CD4-positive, alpha-beta T cell treated with Interleukin-6 for 4 hours (primary cell): ENCODE results near the gene CEP78.

Experiments used
- DNase-seq: peaks from one replicate; pipeline ENCODE4 v3.0.0-alpha.2; 2020; ENCODE audit warnings: mixed read lengths

The CEP78 gene

GRCh38 chr9:78288214-78288892 is 52.5 kb downstream of the CEP78 start:
- no peak for DNase-seq

GRCh38 chr9:78289474-78289873 is 53.6 kb downstream of the CEP78 start:
- no peak for DNase-seq

GRCh38 chr9:78291240-78291925 is 55.5 kb downstream of the CEP78 start:
- DNase-seq, result no peak

DNA sequence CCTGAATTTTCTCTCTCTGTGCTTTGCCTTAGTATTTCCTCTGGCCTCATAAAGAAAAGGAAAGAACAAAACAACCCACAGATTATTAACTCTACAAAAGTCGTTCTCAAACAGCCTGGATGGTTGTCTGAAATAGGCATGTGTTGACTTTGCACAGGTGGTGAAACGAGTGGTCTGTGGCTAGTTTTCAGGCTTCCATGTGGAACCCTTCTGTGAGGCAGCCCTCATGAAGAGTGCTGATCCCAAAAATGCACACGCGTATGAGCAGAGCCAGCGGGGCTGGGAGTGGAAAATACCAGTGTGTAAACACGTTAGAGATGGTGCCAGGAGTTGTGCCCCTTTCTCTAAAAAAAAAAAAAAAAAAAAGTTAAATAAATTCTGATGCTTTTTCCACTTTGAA is 56.2 kb downstream of the CEP78 start:
- DNase-seq, result no peak

- no peak for DNase-seq
Observed at GRCh38 chr9:78292716-78293497, 57.0 kb downstream of the CEP78 start.

- no peak for DNase-seq
Observed at GRCh38 chr9:78294290-78295176, 58.7 kb downstream of the CEP78 start.

DNA sequence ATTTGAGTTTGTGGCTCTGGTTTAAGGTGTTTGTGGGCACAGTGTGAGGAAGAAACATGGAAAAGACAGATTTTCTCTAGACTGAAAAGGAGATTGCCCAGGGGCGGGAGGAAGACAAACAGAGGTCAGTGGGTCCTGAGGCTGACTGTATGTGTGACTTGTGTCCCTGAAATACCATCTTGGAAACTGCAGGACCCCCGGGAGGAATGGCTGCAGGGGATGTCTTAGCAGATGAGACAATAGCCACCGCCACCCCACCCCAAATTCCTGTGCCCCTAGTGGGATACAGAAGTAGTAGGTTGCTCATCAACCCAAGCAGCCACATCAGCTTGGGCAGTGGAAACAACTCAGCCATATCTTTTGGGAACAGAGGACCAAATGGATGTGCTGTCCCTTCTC is 59.3 kb downstream of the CEP78 start:
- DNase-seq, result no peak

DNA sequence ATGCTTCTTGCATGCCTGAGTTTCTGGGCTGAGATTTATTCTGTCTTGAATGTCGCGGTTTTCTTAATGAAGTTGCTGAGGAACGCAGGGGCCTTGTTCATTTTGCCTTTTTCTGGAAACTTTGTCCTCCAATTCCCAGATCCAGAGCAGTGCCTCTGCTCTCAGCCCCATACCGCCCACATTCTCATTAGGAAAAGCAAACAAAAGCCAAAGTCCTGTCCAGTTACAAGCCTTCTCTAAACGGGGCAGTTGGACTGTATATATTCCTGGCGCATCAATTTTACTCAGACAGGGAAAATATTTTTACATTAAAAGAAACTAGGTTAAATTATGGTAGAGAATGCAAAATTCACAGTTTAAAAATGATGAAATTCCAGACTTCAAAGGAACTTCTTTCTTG is 59.9 kb downstream of the CEP78 start:
- no peak for DNase-seq

GRCh38 chr9:78296201-78296892 is 60.5 kb downstream of the CEP78 start:
- peak; percentile 29 for DNase-seq

DNA sequence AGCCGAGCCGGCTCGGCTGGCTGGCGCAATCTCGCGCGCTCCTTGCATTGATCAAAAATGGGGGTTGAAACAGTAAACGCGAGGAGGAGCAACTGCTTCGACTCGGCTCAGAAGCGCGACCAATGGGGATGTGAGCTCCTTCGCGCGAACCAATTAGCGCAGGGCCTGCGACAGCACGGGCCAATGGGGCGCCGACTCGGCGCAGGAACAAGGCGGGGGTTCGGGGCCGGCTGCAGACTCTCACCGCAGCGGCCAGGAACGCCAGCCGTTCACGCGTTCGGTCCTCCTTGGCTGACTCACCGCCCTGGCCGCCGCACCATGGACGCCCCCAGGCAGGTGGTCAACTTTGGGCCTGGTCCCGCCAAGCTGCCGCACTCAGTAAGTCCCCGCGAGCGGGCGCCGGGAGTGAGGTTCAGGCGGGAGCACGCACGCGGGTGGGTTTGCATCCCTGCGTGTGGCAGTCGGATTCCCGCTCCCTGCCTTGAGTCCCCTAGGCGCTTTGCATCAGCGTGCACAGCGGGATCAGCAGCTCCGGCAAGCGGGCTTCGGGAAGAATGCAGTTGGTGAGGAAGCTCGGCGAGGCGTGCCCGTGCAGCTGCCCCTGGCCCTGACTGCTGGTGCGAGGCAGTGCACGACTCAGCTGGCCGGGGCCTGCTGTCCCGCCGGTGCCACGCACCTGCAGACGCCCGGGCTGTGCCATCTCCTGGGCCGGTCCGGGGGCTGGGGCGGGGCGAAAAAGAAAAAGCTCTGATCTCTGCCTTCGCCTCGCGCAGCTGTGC is 61.2 kb downstream of the CEP78 start, which contains the start of gene PSAT1:
Gene PSAT1, plus strand, starts transcription at position 233 of the 779 bp plus-strand sequence. Its CDS starts 86 bp downstream, at position 319.
- peak; percentile 90 for DNase-seq

GRCh38 chr9:78297672-78297961 is 61.7 kb downstream of the CEP78 start:
- DNase-seq, result no peak

DNA sequence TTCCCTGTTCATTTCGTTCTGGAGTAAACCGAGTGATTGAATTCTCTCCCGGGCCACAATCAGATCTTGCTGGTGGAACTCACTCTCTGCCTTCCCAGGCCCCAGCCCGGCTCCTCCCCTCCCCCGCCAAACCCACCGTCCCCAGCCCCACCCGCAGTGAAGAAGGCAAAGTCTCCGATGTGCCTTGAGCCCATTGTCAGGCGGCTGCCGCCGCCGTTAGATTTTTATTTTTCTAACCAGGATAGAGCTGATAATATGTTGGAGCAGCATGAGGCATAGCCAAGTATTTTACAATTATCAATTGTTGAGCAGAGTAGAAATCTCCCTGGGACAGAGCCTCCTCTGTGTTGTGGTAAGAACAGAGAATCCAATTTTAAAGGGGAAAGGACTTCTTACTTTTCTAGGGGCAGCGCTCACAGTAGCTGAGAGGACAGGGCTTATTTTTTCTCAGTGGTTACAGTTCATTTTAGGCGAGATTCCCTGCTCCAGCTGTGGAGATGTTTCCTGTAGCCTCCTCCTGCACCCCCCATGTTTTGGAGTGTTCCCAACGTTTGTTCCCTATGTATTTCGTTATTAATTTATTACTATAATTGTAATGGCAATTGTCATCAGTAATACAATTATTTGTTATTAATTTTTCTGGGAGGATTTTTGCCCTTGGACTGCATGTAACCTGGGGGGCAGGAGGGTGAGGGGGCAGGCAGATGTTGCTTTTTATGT is 62.3 kb downstream of the CEP78 start:
- DNase-seq, result no peak

DNA sequence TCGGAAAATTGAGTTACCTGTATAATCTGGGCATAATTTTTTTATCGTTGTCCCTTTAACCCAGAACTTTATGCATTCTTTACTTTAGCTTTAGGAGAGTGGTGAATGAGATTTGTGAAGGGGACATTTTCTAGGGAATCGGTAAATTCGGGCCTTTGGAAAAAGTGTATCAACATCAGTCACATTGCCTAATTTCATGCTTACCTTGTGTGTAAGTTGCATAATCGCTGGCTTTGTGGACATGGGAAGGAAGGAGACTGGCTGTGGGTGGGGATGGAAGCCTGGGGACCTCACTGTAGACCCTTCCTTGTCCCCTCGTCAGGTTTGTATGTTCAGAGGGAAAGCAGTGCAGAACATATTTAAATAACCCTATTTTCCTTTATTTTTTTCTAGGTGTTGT is 64.3 kb downstream of the CEP78 start:
- DNase-seq, result no peak

DNA sequence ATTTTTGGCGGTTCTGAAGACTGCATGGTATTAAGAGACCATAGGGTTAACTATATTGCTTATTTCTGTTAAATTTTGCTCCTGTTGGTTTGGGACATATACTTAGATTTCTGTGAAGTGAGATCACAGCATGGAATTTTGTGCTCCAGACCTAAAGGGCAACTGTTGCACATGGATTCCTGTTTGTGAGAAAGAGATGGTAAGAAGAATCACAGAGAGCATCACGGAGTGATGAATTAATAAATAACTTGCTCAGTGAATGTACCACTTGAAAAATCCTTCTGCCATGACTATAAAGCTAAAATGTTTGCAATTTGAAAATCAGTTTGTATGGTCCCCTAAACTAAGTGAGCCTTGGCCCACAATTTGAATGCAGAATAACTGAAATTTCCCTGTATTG is 65.6 kb downstream of the CEP78 start:
- no peak for DNase-seq

GRCh38 chr9:78303377-78304062 is 67.6 kb downstream of the CEP78 start:
- DNase-seq, result no peak

DNA sequence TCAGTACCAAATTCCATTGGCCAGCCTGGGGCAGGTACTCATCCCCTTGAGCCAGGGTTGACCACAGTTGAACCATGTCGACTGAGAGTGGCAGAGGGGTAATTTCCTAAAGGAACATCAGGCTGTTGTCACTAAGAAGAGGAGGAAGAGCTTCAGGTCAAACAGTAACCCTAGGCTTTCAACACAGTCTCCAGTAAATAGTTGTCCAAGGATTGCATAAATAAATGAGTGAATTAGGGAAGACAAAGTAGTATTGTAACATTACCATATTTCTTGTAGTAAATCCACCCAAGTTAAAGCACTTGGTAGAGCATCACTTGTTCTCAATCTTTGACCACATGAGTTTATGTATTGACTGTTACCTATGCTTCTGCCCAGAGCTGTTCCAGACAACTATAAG is 68.5 kb downstream of the CEP78 start:
- DNase-seq, result no peak

- no peak for DNase-seq
Observed at GRCh38 chr9:78306222-78307076, 70.6 kb downstream of the CEP78 start.

GRCh38 chr9:78307360-78307759 is 71.5 kb downstream of the CEP78 start:
- no peak for DNase-seq

GRCh38 chr9:78309066-78309465 is 73.2 kb downstream of the CEP78 start:
- DNase-seq, result no peak
